Stimulated activated CD8-positive, alpha-beta memory T cell treated with anti-CD3 and anti-CD28 coated beads, Interleukin-4, amount 100 ng/mL, for 4 hours (primary cell): ENCODE measurements around the gene FAM89B.
"Not testable (repeated sequence)": the region's sequence is repeated elsewhere in the genome, so short reads cannot be mapped to it uniquely, and the experiment has no call there.

Source experiments
- DNase-seq, 2 donors: peaks; one replicate each; pipeline ENCODE4 v3.0.0-alpha.2; 2020; ENCODE audit warnings: low read depth in 2 of 2, low spot score in 1 of 2

Gene FAM89B

GRCh38 chr11:65572356-65573051 is at the start of gene FAM89B:
Gene FAM89B, plus strand, starts transcription at chr11:65572538. Its CDS starts 132 bp downstream, at chr11:65572670.
- DNase-seq: peak; percentile 72 to 78

GRCh38 chr11:65522718-65523630 is 49.4 kb upstream of the FAM89B start:
- DNase-seq: not testable (repeated sequence)

GRCh38 chr11:65523631-65523968 is 48.7 kb upstream of the FAM89B start:
- not testable (repeated sequence) for DNase-seq

GRCh38 chr11:65524014-65524740 is 48.2 kb upstream of the FAM89B start:
- DNase-seq: no peak

- peak; percentile 57 to 66 for DNase-seq
Measured at GRCh38 chr11:65524741-65525545, 47.4 kb upstream of the FAM89B start, which contains the start of gene SCYL1. Gene SCYL1, plus strand, starts transcription at chr11:65525083. Its CDS starts 71 bp downstream, at chr11:65525154.

GRCh38 chr11:65525546-65526480 is 46.5 kb upstream of the FAM89B start:
- no peak for DNase-seq

- DNase-seq: no peak
Measured at GRCh38 chr11:65526744-65527143, 45.6 kb upstream of the FAM89B start.

GRCh38 chr11:65528819-65529350 is 43.5 kb upstream of the FAM89B start:
- DNase-seq: no peak

GRCh38 chr11:65529475-65530156 is 42.7 kb upstream of the FAM89B start:
- DNase-seq: no peak

- DNase-seq: no peak
Measured at GRCh38 chr11:65530157-65530496, 42.2 kb upstream of the FAM89B start.

GRCh38 chr11:65532388-65533064 is 39.8 kb upstream of the FAM89B start:
- DNase-seq: no peak

- DNase-seq: no peak
Measured at GRCh38 chr11:65535102-65535501, 37.2 kb upstream of the FAM89B start.

- DNase-seq: no peak
Measured at GRCh38 chr11:65536412-65537295, 35.7 kb upstream of the FAM89B start.

- no peak for DNase-seq
Measured at GRCh38 chr11:65537296-65537597, 35.1 kb upstream of the FAM89B start.

- DNase-seq: no peak
Measured at GRCh38 chr11:65537620-65538231, 34.6 kb upstream of the FAM89B start.

GRCh38 chr11:65538232-65538914 is 34.0 kb upstream of the FAM89B start:
- no peak for DNase-seq
